Stimulated activated naive CD8-positive, alpha-beta T cell treated with anti-CD3 and anti-CD28 coated beads, Interleukin-15, Interleukin-2, amounts not matched to agents 100 ng/mL and 50 ng/mL, for 24 hours (primary cell): Measurements from ENCODE around the gene IER5L.

Source experiments
- H3K27ac Mint-ChIP-seq: one replicate; pipeline ENCODE4 v1.8.0; 2021; ENCODE audit warnings: mild to moderate bottlenecking, mixed read lengths
- H3K27me3 Mint-ChIP-seq: one replicate; pipeline ENCODE4 v1.8.0; 2021; ENCODE audit warnings: mixed read lengths
- H3K36me3 Mint-ChIP-seq: one replicate; pipeline ENCODE4 v1.8.0; 2021; ENCODE audit warnings: low read depth, mixed read lengths
- H3K4me1 Mint-ChIP-seq: one replicate; pipeline ENCODE4 v1.8.0; 2021; ENCODE audit warnings: low read depth, mixed read lengths
- H3K4me3 Mint-ChIP-seq: one replicate; pipeline ENCODE4 v1.8.0; 2021; ENCODE audit warnings: mild to moderate bottlenecking, mixed read lengths
- H3K9me3 Mint-ChIP-seq: one replicate; pipeline ENCODE4 v1.8.0; 2021; ENCODE audit warnings: mixed read lengths

The IER5L gene

DNA sequence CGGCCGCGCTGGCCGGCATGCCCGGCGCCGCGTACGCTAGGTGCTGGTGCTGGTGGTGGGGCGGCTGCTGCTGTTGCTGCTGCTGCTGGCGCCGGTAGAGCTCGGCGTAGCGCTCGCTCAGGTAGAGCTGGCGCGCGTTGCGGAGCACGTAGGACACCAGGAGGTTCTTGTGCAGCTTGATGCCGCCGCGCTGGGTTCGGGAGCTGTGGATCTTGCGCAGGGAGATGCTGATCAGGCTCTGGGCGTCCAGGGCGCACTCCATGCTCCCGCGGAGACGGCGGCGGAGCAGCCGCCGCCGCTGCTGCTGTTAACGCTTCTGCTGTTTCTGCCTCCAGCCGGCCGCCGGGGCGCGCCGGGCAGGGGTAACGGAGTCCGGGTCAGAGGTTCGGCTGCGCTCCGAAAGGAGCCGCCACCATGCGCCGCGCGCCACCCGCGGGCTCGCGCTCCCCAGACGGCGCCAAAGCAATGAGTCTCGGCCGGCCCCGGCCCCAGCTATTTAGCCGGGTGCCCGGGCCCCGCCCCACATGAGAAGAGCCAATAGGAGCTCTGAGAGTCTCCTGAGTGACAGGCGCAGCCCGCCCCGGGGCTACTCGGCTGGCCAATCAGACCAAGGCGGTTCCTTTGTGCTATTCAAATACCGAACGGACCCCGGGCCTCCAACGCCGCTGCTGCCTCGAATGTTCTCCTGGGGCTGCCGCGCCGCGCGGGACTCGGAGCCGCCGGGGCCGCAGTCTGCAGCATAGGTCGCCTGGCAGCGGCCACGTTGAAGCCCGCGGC lies at the start of gene IER5L:
TSS of gene IER5L (minus strand) at position 471 of the 777 bp plus-strand sequence. CDS start at position 262, 209 bp downstream.
- Mint-ChIP-seq H3K27ac (no peak within 1 kb of the TSS), H3K36me3 (no peaks in the 10 kb centered on the region), H3K4me3 (peak within 1 kb of the TSS; percentile 84), H3K4me1 (peaks cover 13% of the 10 kb centered on the region), H3K9me3 (no peaks in the 10 kb centered on the region), H3K27me3 (peaks cover 11% of the 10 kb centered on the region)

DNA sequence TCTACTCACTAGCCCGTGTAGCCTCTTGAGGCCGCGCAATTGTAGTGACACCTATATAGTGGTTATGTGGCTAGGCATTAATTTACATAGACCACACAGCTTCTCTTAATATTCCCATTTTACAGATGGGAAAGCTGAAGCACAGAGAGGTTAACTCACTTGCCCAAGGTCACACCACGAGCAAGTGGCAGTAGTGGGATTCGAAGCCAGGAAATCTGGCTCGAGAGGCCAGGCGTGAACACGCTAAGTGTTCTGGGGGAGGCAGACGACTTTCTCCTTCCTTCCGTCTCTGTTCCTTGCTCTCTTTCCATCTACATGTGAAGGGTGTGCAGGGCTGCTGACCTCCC lies 49.8 kb upstream of the IER5L start:
- peaks cover 3% of the 10 kb centered on the region for H3K9me3 Mint-ChIP-seq
- H3K27me3 Mint-ChIP-seq, result no peaks in the 10 kb centered on the region
- H3K27ac Mint-ChIP-seq, result no peak overlapping the region
- H3K4me3 Mint-ChIP-seq, result no peak overlapping the region
- H3K36me3 Mint-ChIP-seq, result no peaks in the 10 kb centered on the region
- peaks cover 33% of the 10 kb centered on the region for H3K4me1 Mint-ChIP-seq

- Mint-ChIP-seq H3K4me1 (peaks cover 46% of the 10 kb centered on the region), H3K36me3 (no peaks in the 10 kb centered on the region), H3K27ac (peak overlapping the region; percentile 52), H3K4me3 (no peak overlapping the region), H3K9me3 (no peaks in the 10 kb centered on the region), H3K27me3 (no peaks in the 10 kb centered on the region)
These were observed 47.8 kb upstream of the IER5L start for GRCh38 chr9:129225815-129226214.

DNA sequence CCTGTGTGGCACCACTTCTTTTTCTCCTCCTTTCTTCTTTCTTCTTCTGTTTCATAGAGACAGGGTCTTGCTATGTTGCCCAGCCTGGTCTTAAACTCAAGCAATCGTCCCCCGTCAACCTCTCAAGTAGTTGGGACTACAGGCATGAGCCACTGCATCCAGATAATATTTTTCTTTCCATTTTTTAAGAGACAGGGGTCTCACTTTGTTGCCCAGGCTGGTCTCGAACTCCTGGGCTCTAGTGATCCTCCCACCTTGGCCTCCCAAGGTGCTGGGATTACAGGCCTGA lies 47.4 kb upstream of the IER5L start:
- Mint-ChIP-seq H3K36me3 (no peaks in the 10 kb centered on the region), H3K27ac (peak overlapping the region; percentile 52), H3K27me3 (no peaks in the 10 kb centered on the region), H3K9me3 (no peaks in the 10 kb centered on the region), H3K4me1 (peaks cover 49% of the 10 kb centered on the region), H3K4me3 (no peak overlapping the region)

- no peaks in the 10 kb centered on the region for H3K36me3 Mint-ChIP-seq
These were observed 46.8 kb upstream of the IER5L start for GRCh38 chr9:129224618-129225489.

GRCh38 chr9:129223551-129224208 lies 45.6 kb upstream of the IER5L start:
- H3K27me3 Mint-ChIP-seq, result no peaks in the 10 kb centered on the region
- peaks cover 45% of the 10 kb centered on the region for H3K4me1 Mint-ChIP-seq
- H3K36me3 Mint-ChIP-seq, result no peaks in the 10 kb centered on the region
- no peaks in the 10 kb centered on the region for H3K9me3 Mint-ChIP-seq
- H3K27ac Mint-ChIP-seq, result no peak overlapping the region
- H3K4me3 Mint-ChIP-seq, result no peak overlapping the region

More at GRCh38 chr9:129224618-129225489, 46.8 kb upstream of the IER5L start:
- Mint-ChIP-seq H3K4me1 (peaks cover 49% of the 10 kb centered on the region), H3K4me3 (no peak overlapping the region), H3K27me3 (no peaks in the 10 kb centered on the region), H3K27ac (peak overlapping the region; percentile 52), H3K9me3 (no peaks in the 10 kb centered on the region)

- no peaks in the 10 kb centered on the region for H3K36me3 Mint-ChIP-seq
- peaks cover 45% of the 10 kb centered on the region for H3K4me1 Mint-ChIP-seq
- H3K27ac Mint-ChIP-seq, result no peak overlapping the region
- H3K4me3 Mint-ChIP-seq, result no peak overlapping the region
- no peaks in the 10 kb centered on the region for H3K27me3 Mint-ChIP-seq
- H3K9me3 Mint-ChIP-seq, result no peaks in the 10 kb centered on the region
These were observed 44.8 kb upstream of the IER5L start for GRCh38 chr9:129222819-129223218.

DNA sequence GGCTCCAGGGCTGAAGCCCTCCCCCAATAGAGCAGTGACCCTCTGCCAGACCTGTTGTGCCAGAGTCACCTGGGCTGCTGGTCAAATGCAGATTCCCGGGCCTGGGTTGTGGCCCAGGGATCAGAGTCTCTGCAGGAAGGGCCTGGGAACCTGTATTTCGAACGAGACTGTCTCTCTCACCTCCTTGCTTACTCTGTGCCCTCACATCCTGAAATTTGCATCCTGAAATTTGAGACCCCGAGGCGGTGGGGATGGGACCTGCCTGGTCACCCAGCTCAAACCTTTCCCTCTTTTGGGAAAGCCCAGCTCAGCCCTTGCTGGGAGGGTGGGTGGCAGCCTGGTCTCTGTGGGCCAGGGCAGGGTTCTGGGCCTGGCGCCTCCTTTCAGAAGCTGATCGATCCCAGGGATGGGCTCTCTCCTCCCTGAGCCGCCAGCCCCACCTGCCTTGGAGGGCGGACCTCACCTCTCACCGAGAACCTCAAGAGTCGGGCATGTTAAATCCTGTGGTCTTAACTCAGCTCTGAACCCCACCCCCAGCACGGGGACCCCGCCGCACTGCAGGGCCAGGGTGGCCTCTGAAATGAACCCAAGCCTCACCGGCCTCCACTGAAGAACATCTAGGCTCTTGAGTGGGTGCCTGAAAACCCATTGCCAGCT lies 44.0 kb upstream of the IER5L start:
- Mint-ChIP-seq H3K4me3 (no peak overlapping the region), H3K27ac (no peak overlapping the region)

GRCh38 chr9:129221233-129221632 lies 43.2 kb upstream of the IER5L start:
- peak overlapping the region; percentile 19 for H3K27ac Mint-ChIP-seq

More for the DNA sequence above, 44.0 kb upstream of the IER5L start:
- Mint-ChIP-seq H3K9me3 (no peaks in the 10 kb centered on the region), H3K36me3 (no peaks in the 10 kb centered on the region), H3K27me3 (no peaks in the 10 kb centered on the region), H3K4me1 (peaks cover 45% of the 10 kb centered on the region)

GRCh38 chr9:129220771-129221170 lies 42.7 kb upstream of the IER5L start:
- Mint-ChIP-seq H3K4me1 (peaks cover 36% of the 10 kb centered on the region), H3K27ac (peak overlapping the region; percentile 19), H3K27me3 (no peaks in the 10 kb centered on the region), H3K4me3 (no peak overlapping the region), H3K9me3 (no peaks in the 10 kb centered on the region), H3K36me3 (no peaks in the 10 kb centered on the region)

More at GRCh38 chr9:129221233-129221632, 43.2 kb upstream of the IER5L start:
- Mint-ChIP-seq H3K4me1 (peaks cover 40% of the 10 kb centered on the region), H3K4me3 (no peak overlapping the region), H3K27me3 (no peaks in the 10 kb centered on the region), H3K36me3 (no peaks in the 10 kb centered on the region), H3K9me3 (no peaks in the 10 kb centered on the region)

GRCh38 chr9:129218918-129219317 lies 40.9 kb upstream of the IER5L start:
- Mint-ChIP-seq H3K27ac (no peak overlapping the region), H3K9me3 (no peaks in the 10 kb centered on the region), H3K27me3 (no peaks in the 10 kb centered on the region), H3K4me1 (peaks cover 24% of the 10 kb centered on the region), H3K36me3 (no peaks in the 10 kb centered on the region), H3K4me3 (no peak overlapping the region)

DNA sequence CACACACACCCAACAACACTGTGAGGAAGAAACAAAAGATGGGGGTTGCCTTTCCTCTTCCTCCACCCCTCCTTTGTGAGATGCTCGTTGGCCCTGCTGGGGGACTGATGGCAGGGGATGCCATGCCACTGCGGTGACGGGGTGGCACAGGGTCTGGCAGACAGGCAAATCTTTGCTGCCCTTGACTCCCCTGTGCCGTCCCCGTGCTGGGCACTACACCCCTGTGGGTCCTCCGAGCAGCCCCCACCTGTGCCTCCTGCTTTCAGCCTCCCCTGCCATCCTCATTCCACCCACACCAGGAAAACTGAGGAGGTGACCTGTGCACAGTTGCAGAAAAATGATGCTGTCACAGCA lies 40.2 kb upstream of the IER5L start:
- H3K27me3 Mint-ChIP-seq, result no peaks in the 10 kb centered on the region
- no peaks in the 10 kb centered on the region for H3K36me3 Mint-ChIP-seq
- no peaks in the 10 kb centered on the region for H3K9me3 Mint-ChIP-seq
- no peak overlapping the region for H3K4me3 Mint-ChIP-seq
- H3K27ac Mint-ChIP-seq, result no peak overlapping the region
- peaks cover 24% of the 10 kb centered on the region for H3K4me1 Mint-ChIP-seq

DNA sequence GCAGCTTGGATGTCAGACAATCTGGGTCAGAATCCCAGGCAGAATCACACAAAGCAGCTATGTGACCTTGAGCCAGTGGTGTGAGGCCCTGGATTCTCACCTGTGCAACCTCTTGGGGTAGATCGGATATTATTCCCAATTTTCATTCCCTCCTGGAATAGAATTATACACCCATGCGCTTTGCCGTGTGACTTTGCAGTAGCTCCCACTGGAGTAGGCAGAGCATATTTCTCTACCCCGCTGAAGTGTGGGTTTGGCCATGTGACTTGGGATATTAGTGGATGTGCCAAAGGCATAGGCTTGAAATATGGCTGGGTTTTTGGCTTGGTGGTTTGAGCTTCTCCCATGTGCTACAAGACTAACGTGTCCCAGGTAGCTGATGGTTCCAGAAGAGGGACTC lies 35.5 kb upstream of the IER5L start:
- Mint-ChIP-seq H3K4me1 (peaks cover 11% of the 10 kb centered on the region), H3K27me3 (no peaks in the 10 kb centered on the region), H3K9me3 (no peaks in the 10 kb centered on the region), H3K27ac (no peak overlapping the region), H3K4me3 (no peak overlapping the region), H3K36me3 (no peaks in the 10 kb centered on the region)

GRCh38 chr9:129211686-129212085 lies 33.6 kb upstream of the IER5L start:
- Mint-ChIP-seq H3K4me1 (peaks cover 29% of the 10 kb centered on the region), H3K27me3 (no peaks in the 10 kb centered on the region), H3K4me3 (no peak overlapping the region), H3K36me3 (peaks cover 2% of the 10 kb centered on the region), H3K9me3 (peaks cover 3% of the 10 kb centered on the region), H3K27ac (no peak overlapping the region)

DNA sequence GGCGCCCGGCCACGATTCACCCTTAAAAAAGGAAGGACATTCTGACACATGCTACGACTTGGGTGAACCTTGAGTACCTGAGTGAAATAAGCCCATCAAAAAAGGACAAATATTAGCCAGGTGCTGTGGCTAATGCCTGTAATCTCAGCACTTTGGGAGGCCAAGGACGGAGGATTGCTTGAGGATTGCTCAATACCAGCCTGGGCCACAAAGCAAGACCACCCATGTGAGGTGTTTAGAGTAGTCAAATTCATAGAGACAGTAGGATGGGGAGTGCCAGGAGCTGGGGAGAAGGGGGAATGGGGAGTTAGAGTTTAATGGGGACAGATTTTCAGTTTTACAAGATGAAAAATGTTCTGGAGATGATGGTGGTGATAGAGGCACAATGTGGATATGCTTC lies 32.1 kb upstream of the IER5L start:
- Mint-ChIP-seq H3K27ac (no peak overlapping the region), H3K4me3 (no peak overlapping the region), H3K4me1 (peaks cover 33% of the 10 kb centered on the region), H3K9me3 (peaks cover 4% of the 10 kb centered on the region), H3K36me3 (peaks cover 3% of the 10 kb centered on the region), H3K27me3 (no peaks in the 10 kb centered on the region)
